Esophagus muscularis mucosa (tissue), 4 donors: Measurements from ENCODE around the gene PLS1. TPM values are rescaled to one million over a fixed set of nuclear protein-coding genes. Genes with fewer than 3 reads are reported as not detected.
"Not testable (repeated sequence)": the region's sequence is repeated elsewhere in the genome, so short reads cannot be mapped to it uniquely, and the experiment has no call there.

ENCODE experiments used
- DNase-seq: peaks from one replicate; pipeline ENCODE4 v3.0.0-alpha.2; 2017; ENCODE audit errors: extremely low spot score
- H3K27ac ChIP-seq, 4 donors: fragments of 200-600 bp; sonication (generic); replicated peaks in 1 of 4; 1 replicate in 3 of 4; 2 replicates in 1 of 4; pipeline ENCODE4 v1.5.1; 2016 to 2019; ENCODE audit warnings: mild to moderate bottlenecking in 1 of 4
- H3K27me3 ChIP-seq, 4 donors: fragments of 200-600 bp; sonication (generic); one replicate each; pipeline versions ENCODE4 v1.5.1 to v1.6.0; 2016 to 2019
- H3K36me3 ChIP-seq, 4 donors: fragments of 200-600 bp; sonication (generic); one replicate each; pipeline ENCODE4 v1.5.1; 2016 to 2019
- H3K4me1 ChIP-seq, 4 donors: fragments of 200-600 bp; sonication (generic); one replicate each; pipeline ENCODE4 v1.5.1; 2016 to 2019
- H3K4me3 ChIP-seq, 4 donors: fragments of 200-600 bp; sonication (generic); 1 replicate in 2 of 4; 2 replicates in 2 of 4; pipeline ENCODE4 v1.5.1; 2016 to 2019; ENCODE audit warnings: mild to moderate bottlenecking in 4 of 4, moderate library complexity in 1 of 4
- H3K9me3 ChIP-seq, 4 donors: fragments of 200-600 bp; sonication (generic); 1 replicate in 3 of 4; 2 replicates in 1 of 4; pipeline ENCODE4 v1.5.1; 2016 to 2019
- EP300 ChIP-seq: sonication (generic); formaldehyde crosslinking; IDR thresholded peaks from one replicate; pipeline ENCODE4 v1.6.1; 2017; ENCODE audit warnings: antibody characterized with exemption
- POLR2A ChIP-seq: fragments of 450-650 bp; IDR thresholded peaks from one replicate; pipeline ENCODE4 v1.6.1; 2017; ENCODE audit warnings: antibody characterized with exemption, moderate library complexity, mild to moderate bottlenecking, low read depth
- POLR2AphosphoS5 ChIP-seq, 2 donors: sonication (generic); formaldehyde crosslinking; IDR thresholded peaks; one replicate each; pipeline ENCODE4 v1.6.1; 2017; ENCODE audit warnings: antibody characterized with exemption in 2 of 2
- WGBS: methylation state at CpG from one replicate; pipeline ENCODE4 v1.1.5; 2018; 5-methylcytosine and 5-hydroxymethylcytosine counted together
- intact Hi-C: fragments of 100-400 bp; cut with DNase I; formaldehyde crosslinking; loops from one replicate; pipeline ENCODE4 v1.15.1; 2023
- total RNA-seq, 4 donors: library from RNA; depleted of rRNA; stranded (reverse); fragments of >200 nt; gene quantifications; one replicate each; pipeline versions ENCODE4 v1.1.0 to v1.2.1, GENCODE V29; 2016
- TF ChIP-seq, protein P1 (sequence below), 3 experiments: fragments of 200-600 bp in 2 of 3; fragments of 450-650 bp in 1 of 3; sonication (generic) in 2 of 3; IDR thresholded peaks; one replicate each; pipeline ENCODE4 v1.5.1; 2017 to 2019; ENCODE audit warnings: antibody characterized with exemption in 3 of 3, mild to moderate bottlenecking in 2 of 3, moderate library complexity in 1 of 3

The PLS1 gene
- total RNA-seq, 4 donors from 2014 or later, result 1.2 to 2.0 (median 1.5) TPM

DNA sequence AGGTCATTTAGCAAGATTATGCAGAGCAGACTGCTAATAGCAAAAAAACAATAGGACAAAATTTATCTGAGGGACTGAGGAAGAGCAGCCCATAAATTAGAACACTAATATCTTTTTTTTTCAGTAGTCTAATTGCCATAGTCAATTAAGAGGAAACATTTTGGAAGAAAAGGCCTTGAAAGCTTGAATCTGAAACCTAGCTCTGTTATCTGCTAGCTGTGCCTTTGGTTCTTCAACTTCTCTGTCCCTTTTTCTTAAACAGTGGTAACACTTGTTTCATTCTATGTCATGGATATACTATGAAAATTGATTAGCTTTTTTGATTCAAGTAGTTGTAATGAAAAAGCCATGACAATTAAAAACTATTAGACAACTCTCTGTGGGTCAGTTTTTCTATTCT is 19.4 kb upstream of the PLS1 start:
- Histone ChIP-seq H3K4me1 (peaks cover 17 to 30% (median 22%) of the 10 kb centered on the region in 4 donors), H3K36me3 (no peaks in the 10 kb centered on the region), H3K4me3 (no peak overlapping the region), H3K27ac (no peak overlapping the region), H3K9me3 (no peaks in the 10 kb centered on the region), H3K27me3 (no peaks in the 10 kb centered on the region)
- intact Hi-C loops, result no loop called here
- no peak for DNase-seq
- no peak for TF ChIP-seq EP300
- TF ChIP-seq POLR2A, result no peak
- TF ChIP-seq, protein P1, sequence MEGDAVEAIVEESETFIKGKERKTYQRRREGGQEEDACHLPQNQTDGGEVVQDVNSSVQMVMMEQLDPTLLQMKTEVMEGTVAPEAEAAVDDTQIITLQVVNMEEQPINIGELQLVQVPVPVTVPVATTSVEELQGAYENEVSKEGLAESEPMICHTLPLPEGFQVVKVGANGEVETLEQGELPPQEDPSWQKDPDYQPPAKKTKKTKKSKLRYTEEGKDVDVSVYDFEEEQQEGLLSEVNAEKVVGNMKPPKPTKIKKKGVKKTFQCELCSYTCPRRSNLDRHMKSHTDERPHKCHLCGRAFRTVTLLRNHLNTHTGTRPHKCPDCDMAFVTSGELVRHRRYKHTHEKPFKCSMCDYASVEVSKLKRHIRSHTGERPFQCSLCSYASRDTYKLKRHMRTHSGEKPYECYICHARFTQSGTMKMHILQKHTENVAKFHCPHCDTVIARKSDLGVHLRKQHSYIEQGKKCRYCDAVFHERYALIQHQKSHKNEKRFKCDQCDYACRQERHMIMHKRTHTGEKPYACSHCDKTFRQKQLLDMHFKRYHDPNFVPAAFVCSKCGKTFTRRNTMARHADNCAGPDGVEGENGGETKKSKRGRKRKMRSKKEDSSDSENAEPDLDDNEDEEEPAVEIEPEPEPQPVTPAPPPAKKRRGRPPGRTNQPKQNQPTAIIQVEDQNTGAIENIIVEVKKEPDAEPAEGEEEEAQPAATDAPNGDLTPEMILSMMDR (IDR thresholded peaks at IDR 0.05), result no peak
- TF ChIP-seq POLR2AphosphoS5 (IDR thresholded peaks at IDR 0.05), result no peak

DNA sequence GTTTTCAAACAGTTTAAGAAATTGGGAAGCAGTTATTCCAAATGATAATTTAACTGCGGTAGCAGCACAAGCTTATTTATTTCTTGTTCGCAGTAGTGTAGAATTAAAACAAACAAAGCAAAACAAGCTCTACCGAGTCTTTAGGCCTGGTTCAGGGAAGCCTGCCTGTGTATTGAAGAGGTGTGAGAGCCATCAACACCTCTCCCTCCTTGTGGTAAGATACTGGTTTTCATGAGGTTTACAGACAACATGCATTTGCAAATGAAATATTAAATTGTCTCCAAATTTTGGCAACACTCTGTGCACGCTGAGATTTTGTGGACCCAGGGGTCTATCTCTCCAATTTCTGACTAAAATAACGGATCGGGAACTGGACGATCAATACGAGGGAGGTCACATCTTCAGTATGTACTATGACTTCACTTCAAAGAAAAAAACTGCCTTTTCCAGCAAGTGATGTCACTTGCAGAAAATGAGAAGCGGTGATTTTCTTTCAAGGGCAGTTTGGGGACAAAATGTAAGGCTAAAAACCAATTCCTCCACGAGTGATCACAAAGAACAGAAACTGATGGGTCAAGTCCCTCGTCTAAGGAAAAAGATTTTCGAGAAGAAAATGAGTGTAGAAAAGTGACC is 18.4 kb upstream of the PLS1 start:
- Histone ChIP-seq H3K27me3 (no peaks in the 10 kb centered on the region), H3K27ac (peak overlapping the region; percentile 84 to 96 (median 88)), H3K36me3 (no peaks in the 10 kb centered on the region), H3K9me3 (no peaks in the 10 kb centered on the region), H3K4me3 (peak overlapping the region; percentile 77 to 92 (median 80)), H3K4me1 (peaks cover 17 to 30% (median 22%) of the 10 kb centered on the region in 4 donors)
- no peak for DNase-seq
- TF ChIP-seq, protein P1 (IDR thresholded peaks at IDR 0.05), result no peak
- TF ChIP-seq POLR2AphosphoS5 (IDR thresholded peaks at IDR 0.05) (no peak), EP300 (no peak), POLR2A (no peak)
- WGBS, result 5% methylated on average over 12 of the region's 12 CpGs
- intact Hi-C loops, result loop anchor here (2.0 kb wide), 2 partner anchors 19 to 421 kb away; partner anchors contain the start of gene PLS1

- WGBS, result under 1% methylated on average over 41 of the region's 65 CpGs
- intact Hi-C loops, result loop anchor here (2.0 kb wide), 2 partner anchors 18 to 420 kb away; partner anchors contain the start of gene PLS1
- peak; percentile 99 for DNase-seq
These were observed 17.6 kb upstream of the PLS1 start, which contains the start of gene ATR for GRCh38 chr3:142578329-142579223. ATR (minus strand) TSS chr3:142578733; CDS start chr3:142578704, 29 bp downstream.

DNA sequence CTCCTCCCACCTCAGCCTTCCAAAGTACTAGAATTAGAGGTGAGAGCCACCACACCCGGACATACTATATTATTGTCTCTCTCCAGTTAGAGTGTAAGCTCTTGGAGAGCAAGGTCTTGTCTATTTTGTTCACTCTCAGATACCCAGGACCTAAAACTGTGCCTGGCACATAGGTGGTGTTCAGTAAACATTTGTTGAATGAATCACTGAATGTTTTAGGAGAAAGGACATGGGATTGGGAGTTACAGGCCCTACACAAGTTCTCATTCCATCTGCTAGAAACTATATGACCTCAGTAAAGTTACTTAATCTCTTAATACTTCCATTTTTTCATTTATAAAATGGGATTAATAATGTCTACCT is 16.2 kb upstream of the PLS1 start:
- H3K27ac ChIP-seq, result peak overlapping the region in 2 of 4 donors; percentile 86 to 96
- H3K9me3 ChIP-seq, result no peaks in the 10 kb centered on the region
- WGBS, result 92% methylated on average over 1 of the region's 1 CpG
- TF ChIP-seq POLR2AphosphoS5 (IDR thresholded peaks at IDR 0.05) (no peak), EP300 (no peak), POLR2A (no peak)
- TF ChIP-seq, protein P1 (IDR thresholded peaks at IDR 0.05), result no peak
- intact Hi-C loops, result no loop called here
- no peaks in the 10 kb centered on the region for H3K36me3 ChIP-seq
- no peak overlapping the region for H3K4me3 ChIP-seq
- peaks cover 17 to 30% (median 22%) of the 10 kb centered on the region in 4 donors for H3K4me1 ChIP-seq
- DNase-seq, result no peak
- H3K27me3 ChIP-seq, result no peaks in the 10 kb centered on the region

More at GRCh38 chr3:142578329-142579223, 17.6 kb upstream of the PLS1 start, which contains the start of gene ATR:
- peak within 1 kb of the TSS; percentile 77 to 92 (median 80) for H3K4me3 ChIP-seq
- no peaks in the 10 kb centered on the region for H3K9me3 ChIP-seq
- H3K27me3 ChIP-seq, result no peaks in the 10 kb centered on the region
- TF ChIP-seq POLR2AphosphoS5 (IDR thresholded peaks at IDR 0.05) (peak; percentile 90 to 95), EP300 (no peak), POLR2A (peak; percentile 13)
- TF ChIP-seq, protein P1 (IDR thresholded peaks at IDR 0.05), result no peak
- peaks cover 17 to 30% (median 22%) of the 10 kb centered on the region in 4 donors for H3K4me1 ChIP-seq
- H3K36me3 ChIP-seq, result no peaks in the 10 kb centered on the region
- H3K27ac ChIP-seq, result peak within 1 kb of the TSS; percentile 84 to 96 (median 88)

GRCh38 chr3:142581070-142581469 is 15.1 kb upstream of the PLS1 start:
- 85% methylated on average over 11 of the region's 11 CpGs for WGBS
- H3K27ac ChIP-seq, H3K27me3 ChIP-seq, H3K9me3 ChIP-seq, H3K36me3 ChIP-seq, DNase-seq, H3K4me3 ChIP-seq, intact Hi-C loops: not testable (repeated sequence)
- peaks cover 17 to 26% (median 22%) of the 10 kb centered on the region in 4 donors for H3K4me1 ChIP-seq
